Stimulated activated CD8-positive, alpha-beta memory T cell treated with anti-CD3 and anti-CD28 coated beads, Interleukin-2, amount 100 ng/mL, for 48 hours (primary cell): Measurements from ENCODE around the gene CNTNAP2.

ENCODE experiments used
- DNase-seq, 2 donors: peaks; one replicate each; pipeline ENCODE4 v3.0.0-alpha.2; 2020; ENCODE audit warnings: low read depth in 2 of 2

The CNTNAP2 gene

GRCh38 chr7:147014286-147014955 is 897.8 kb downstream of the CNTNAP2 start:
- DNase-seq: no peak

- DNase-seq: no peak
Measured at GRCh38 chr7:147015999-147016398, 899.4 kb downstream of the CNTNAP2 start.

GRCh38 chr7:147022056-147022455 is 905.5 kb downstream of the CNTNAP2 start:
- no peak for DNase-seq

- no peak for DNase-seq
Measured at GRCh38 chr7:147023440-147023839, 906.8 kb downstream of the CNTNAP2 start.

- no peak for DNase-seq
Measured at GRCh38 chr7:147029953-147030352, 913.4 kb downstream of the CNTNAP2 start.

GRCh38 chr7:147033641-147034040 is 917.0 kb downstream of the CNTNAP2 start:
- DNase-seq: no peak

GRCh38 chr7:147041438-147041837 is 924.8 kb downstream of the CNTNAP2 start:
- DNase-seq: no peak

- no peak for DNase-seq
Measured at GRCh38 chr7:147044941-147045340, 928.3 kb downstream of the CNTNAP2 start.

GRCh38 chr7:147047696-147048095 is 931.1 kb downstream of the CNTNAP2 start:
- no peak for DNase-seq

- DNase-seq: no peak
Measured at GRCh38 chr7:147048864-147049263, 932.3 kb downstream of the CNTNAP2 start.

GRCh38 chr7:147052818-147053217 is 936.2 kb downstream of the CNTNAP2 start:
- DNase-seq: no peak

GRCh38 chr7:147053746-147054145 is 937.1 kb downstream of the CNTNAP2 start:
- no peak for DNase-seq

GRCh38 chr7:147060070-147060469 is 943.5 kb downstream of the CNTNAP2 start:
- no peak for DNase-seq

GRCh38 chr7:147062897-147063296 is 946.3 kb downstream of the CNTNAP2 start:
- no peak for DNase-seq

GRCh38 chr7:147068842-147069241 is 952.2 kb downstream of the CNTNAP2 start:
- DNase-seq: no peak

GRCh38 chr7:147069771-147070170 is 953.2 kb downstream of the CNTNAP2 start:
- no peak for DNase-seq

GRCh38 chr7:147070886-147071285 is 954.3 kb downstream of the CNTNAP2 start:
- DNase-seq: no peak

GRCh38 chr7:147071536-147071935 is 954.9 kb downstream of the CNTNAP2 start:
- no peak for DNase-seq

GRCh38 chr7:147078312-147078711 is 961.7 kb downstream of the CNTNAP2 start:
- DNase-seq: no peak

- no peak for DNase-seq
Measured at GRCh38 chr7:147079083-147079482, 962.5 kb downstream of the CNTNAP2 start.

- no peak for DNase-seq
Measured at GRCh38 chr7:147079921-147080420, 963.4 kb downstream of the CNTNAP2 start.

GRCh38 chr7:147081117-147081516 is 964.5 kb downstream of the CNTNAP2 start:
- DNase-seq: no peak

- no peak for DNase-seq
Measured at GRCh38 chr7:147089051-147089461, 972.5 kb downstream of the CNTNAP2 start.

- no peak for DNase-seq
Measured at GRCh38 chr7:147089608-147090007, 973.0 kb downstream of the CNTNAP2 start.
